GM19328 (cell line): ENCODE measurements around the gene FXYD4.
"Not testable (repeated sequence)": the region's sequence is repeated elsewhere in the genome, so short reads cannot be mapped to it uniquely, and the experiment has no call there.

Experiments
- ATAC-seq: cut with Tn5 transposase; IDR thresholded peaks from one replicate; pipeline ENCODE4 v1.9.1; 2021; ENCODE audit warnings: mild to moderate bottlenecking, moderate library complexity; ENCODE audit not compliant: unreplicated experiment

The FXYD4 gene

GRCh38 chr10:43374194-43374593 is 2.8 kb downstream of the FXYD4 start:
- no peak for ATAC-seq

GRCh38 chr10:43375401-43376020 is 4.1 kb downstream of the FXYD4 start:
- no peak for ATAC-seq

GRCh38 chr10:43376046-43376635 is 4.7 kb downstream of the FXYD4 start:
- no peak for ATAC-seq

- no peak for ATAC-seq
These were observed 5.5 kb downstream of the FXYD4 start for GRCh38 chr10:43376828-43377423.

- no peak for ATAC-seq
These were observed 6.0 kb downstream of the FXYD4 start for GRCh38 chr10:43377424-43377883.

- ATAC-seq, result no peak
These were observed 9.3 kb downstream of the FXYD4 start for GRCh38 chr10:43380610-43381222.

GRCh38 chr10:43383204-43383971 is 12.0 kb downstream of the FXYD4 start:
- ATAC-seq, result no peak

GRCh38 chr10:43384252-43385221 is 13.1 kb downstream of the FXYD4 start:
- ATAC-seq, result no peak

GRCh38 chr10:43385412-43386004 is 14.1 kb downstream of the FXYD4 start:
- ATAC-seq, result no peak

GRCh38 chr10:43386549-43386948 is 15.1 kb downstream of the FXYD4 start:
- ATAC-seq, result no peak

- ATAC-seq, result no peak
These were observed 15.7 kb downstream of the FXYD4 start for GRCh38 chr10:43386981-43387677.

GRCh38 chr10:43387678-43388032 is 16.2 kb downstream of the FXYD4 start:
- no peak for ATAC-seq

GRCh38 chr10:43389867-43390266 is 18.4 kb downstream of the FXYD4 start:
- no peak for ATAC-seq

- ATAC-seq, result no peak
These were observed 18.9 kb downstream of the FXYD4 start for GRCh38 chr10:43390333-43390732.

- ATAC-seq, result no peak
These were observed 19.3 kb downstream of the FXYD4 start for GRCh38 chr10:43390759-43391158.

GRCh38 chr10:43391496-43391895 is 20.1 kb downstream of the FXYD4 start:
- no peak for ATAC-seq

- no peak for ATAC-seq
These were observed 21.3 kb downstream of the FXYD4 start for GRCh38 chr10:43392748-43393147.

- ATAC-seq, result not testable (repeated sequence)
These were observed 21.8 kb downstream of the FXYD4 start for GRCh38 chr10:43393186-43393585.
